ENCODE data around the gene CREBBP.

GRCh38 chr16:3769942-3770341 lies 110.6 kb downstream of the CREBBP start:
- no peak for TF ChIP-seq CTCF (conservative IDR thresholded peaks at IDR 0.05)
- TF ChIP-seq ZFX (IDR thresholded peaks at IDR 0.05) = no peak
